Measurements from ENCODE around the gene ANKRD63. TPM values are rescaled to one million over a fixed set of nuclear protein-coding genes. Genes with fewer than 3 reads are reported as not detected.

Gene ANKRD63
- total and polyA plus RNA-seq, 9 of the 15 experiments (the other 6 are each of a cell fraction or from before 2014, with no cell fraction given), result 1.3 to 2.0 (median 1.8) TPM; not detected in 6

GRCh38 chr15:40252141-40252437 lies 30.8 kb downstream of the ANKRD63 start:
- ATAC-seq, result no peak
- WGBS (ENCODE audit: insufficient coverage, low coverage, missing lambda C conversion rate), result 52% methylated on average over 22 of the region's 27 CpGs
- H3K27ac ChIP-seq (ENCODE audit: extremely low read depth, low read depth, low read length), result no peak overlapping the region
- no TSS peak for BruUV-seq (replicated peaks)
- H4K20me1 ChIP-seq (replicated peaks; ENCODE audit: control insufficient read depth, insufficient read depth, low read length), result no peaks in the 10 kb centered on the region
- H3K36me3 ChIP-seq (ENCODE audit: control insufficient read depth, insufficient read depth, low read length), result no peaks in the 10 kb centered on the region
- H3K27me3 ChIP-seq (ENCODE audit: control insufficient read depth in 2 of 2, insufficient read depth in 2 of 2, low read length in 2 of 2), result peaks cover 2 to 32% of the 10 kb centered on the region in 2 experiments; a peak in 3 of 5 replicates
- no peaks in the 10 kb centered on the region for H3K9me1 ChIP-seq (ENCODE audit: control insufficient read depth, insufficient read depth, low read length)
- DNase-seq (ENCODE audit: extremely low read depth in 1 of 4, low spot score in 3 of 4), result no peak
- no peak overlapping the region for H3K4me2 ChIP-seq (ENCODE audit: insufficient read depth, low read length)
- peaks cover 4 to 24% of the 10 kb centered on the region in 2 experiments; a peak in 3 of 5 replicates for H3K4me1 ChIP-seq (replicated peaks in 1 of 2; ENCODE audit: control insufficient read depth in 2 of 2, insufficient read depth in 2 of 2, low read length in 2 of 2)
- in situ Hi-C loops (cut with MboI), result no loop called here
- no peak overlapping the region for H2AFZ ChIP-seq (ENCODE audit: low read depth, low read length)
- peak; percentile 42; the same call in 1 of the 2 replicates for TF ChIP-seq ZBTB33 (CRISPR knock-in tag; IDR thresholded peaks at IDR 0.05)
- TF ChIP-seq EZH2 (IDR thresholded peaks at IDR 0.05; ENCODE audit: borderline replicate concordance, low read depth, low read length), result no peak
- H3K4me3 ChIP-seq, result no peak overlapping the region
- POLR2A ChIA-PET, result no interaction called here
- no peak overlapping the region for H3K9ac ChIP-seq (ENCODE audit: insufficient read depth in 1 of 2, low read depth in 2 of 2, low read length in 2 of 2)
- intact Hi-C loops (cut with micrococcal nuclease), result no loop called here
- FAIRE-seq, result no peak
- no peaks in the 10 kb centered on the region for H3K79me2 ChIP-seq (ENCODE audit: control insufficient read depth, insufficient read depth, low read length)
- CTCF ChIA-PET (ENCODE audit: low intra/inter-chr PET ratio), result no interaction called here
- no peaks in the 10 kb centered on the region for H3K9me3 ChIP-seq (replicated peaks; ENCODE audit: control insufficient read depth, insufficient read depth, low read depth, low read length)

- DNase-seq (ENCODE audit: extremely low read depth in 1 of 4, low spot score in 3 of 4) (no peak), FAIRE-seq (no peak), ATAC-seq (no peak)
- H3K9me3 ChIP-seq (replicated peaks; ENCODE audit: control insufficient read depth, insufficient read depth, low read depth, low read length), result no peaks in the 10 kb centered on the region
- H3K36me3 ChIP-seq (ENCODE audit: control insufficient read depth, insufficient read depth, low read length), result no peaks in the 10 kb centered on the region
- H3K9me1 ChIP-seq (ENCODE audit: control insufficient read depth, insufficient read depth, low read length), result no peaks in the 10 kb centered on the region
- no peaks in the 10 kb centered on the region for H4K20me1 ChIP-seq (replicated peaks; ENCODE audit: control insufficient read depth, insufficient read depth, low read length)
- H2AFZ ChIP-seq (ENCODE audit: low read depth, low read length), result no peak overlapping the region
- in situ Hi-C loops (cut with MboI), result no loop called here
- intact Hi-C loops (cut with micrococcal nuclease), result no loop called here
- H3K4me1 ChIP-seq (replicated peaks in 1 of 2; ENCODE audit: control insufficient read depth in 2 of 2, insufficient read depth in 2 of 2, low read length in 2 of 2), result peaks cover 4 to 21% of the 10 kb centered on the region in 2 experiments; a peak in 3 of 5 replicates
- peak overlapping the region in 1 of 2 experiments; percentile 20; a peak in 1 of 4 replicates for H3K9ac ChIP-seq (ENCODE audit: insufficient read depth in 1 of 2, low read depth in 2 of 2, low read length in 2 of 2)
- 37% methylated on average over 10 of the region's 10 CpGs for WGBS (ENCODE audit: insufficient coverage, low coverage, missing lambda C conversion rate)
- no peak overlapping the region for H3K4me2 ChIP-seq (ENCODE audit: insufficient read depth, low read length)
- no peaks in the 10 kb centered on the region for H3K79me2 ChIP-seq (ENCODE audit: control insufficient read depth, insufficient read depth, low read length)
- no TSS peak for BruUV-seq (replicated peaks)
- ChIA-PET CTCF (ENCODE audit: low intra/inter-chr PET ratio) (no interaction called here), POLR2A (no interaction called here)
- no peak overlapping the region for H3K4me3 ChIP-seq
- peaks cover 2 to 32% of the 10 kb centered on the region in 2 experiments; a peak in 3 of 5 replicates for H3K27me3 ChIP-seq (ENCODE audit: control insufficient read depth in 2 of 2, insufficient read depth in 2 of 2, low read length in 2 of 2)
- no peak overlapping the region for H3K27ac ChIP-seq (ENCODE audit: extremely low read depth, low read depth, low read length)
- TF ChIP-seq STAT5B (CRISPR knock-in tag; IDR thresholded peaks at IDR 0.05) (no peak), STAG1 (CRISPR knock-in tag; IDR thresholded peaks at IDR 0.05; ENCODE audit: borderline replicate concordance) (no peak), ZNF707 (CRISPR knock-in tag; conservative IDR thresholded peaks at IDR 0.05) (no peak), KDM2B (CRISPR knock-in tag; IDR thresholded peaks at IDR 0.05) (no peak), FOXP4 (CRISPR knock-in tag; IDR thresholded peaks at IDR 0.05; ENCODE audit: borderline replicate concordance) (no peak)
Measured at GRCh38 chr15:40251486-40252140, 31.3 kb downstream of the ANKRD63 start.

All from K562 (cell line).